SK-N-SH (cell line): ENCODE data around the gene GLT6D1. TPM values are rescaled to one million over a fixed set of nuclear protein-coding genes. Genes with fewer than 3 reads are reported as not detected.

Experiments
- CTCF ChIA-PET: fragments of 300-600, 350-600 bp; formaldehyde crosslinking; extraction: SDS; loops from one replicate; lab custom pipeline; 2021; lab: Yijun Ruan, JAX
- POLR2A ChIA-PET: fragments of 350-600 bp; sonication (Branson Sonifier 250); formaldehyde crosslinking; extraction: SDS; loops from one replicate; lab custom pipeline; 2020; ENCODE audit warnings: antibody characterized with exemption, inconsistent platforms; lab: Yijun Ruan, JAX
- DNase-seq: peaks from one replicate; pipeline ENCODE4 v3.0.0; 2012
- H2AFZ ChIP-seq: fragments of 200-600 bp; sonication (generic); 2 replicates; pipeline ENCODE4 v1.8.1; 2016; ENCODE audit warnings: antibody characterized with exemption, mild to moderate bottlenecking, low read depth
- H3F3A ChIP-seq: fragments of 200-600 bp; sonication (generic); replicated peaks from 2 replicates; pipeline ENCODE3; 2016; ENCODE audit warnings: antibody characterized with exemption, mild to moderate bottlenecking; ENCODE audit not compliant: insufficient read depth
- H3K27ac ChIP-seq, 2 experiments: fragments of 200-500 bp in 1 of 2; fragments of 200-600 bp in 1 of 2; sonication (Bioruptor generic) in 1 of 2; sonication (generic), shearing (Covaris generic) in 1 of 2; 2 replicates each; pipeline versions ENCODE4 v1.5.1 to v1.6.1; 2014 to 2016; ENCODE audit warnings: low read depth in 2 of 2, inconsistent platforms in 1 of 2, low read length in 1 of 2, mild to moderate bottlenecking in 1 of 2, mixed read lengths in 1 of 2
- H3K27me3 ChIP-seq: fragments of 200-600 bp; sonication (generic), shearing (Covaris generic); 2 replicates; pipeline ENCODE4 v1.6.1; 2016; ENCODE audit warnings: mixed run types; ENCODE audit not compliant: insufficient read depth
- H3K36me3 ChIP-seq, 2 experiments: fragments of 200-500 bp in 1 of 2; fragments of 200-600 bp in 1 of 2; sonication (Bioruptor generic) in 1 of 2; sonication (generic) in 1 of 2; replicated peaks in 1 of 2; 2 replicates each; pipeline versions ENCODE3 to v1.5.1; 2014 to 2016; ENCODE audit warnings: low read length in 1 of 2, mild to moderate bottlenecking in 1 of 2; ENCODE audit not compliant: insufficient read depth in 2 of 2, control insufficient read depth in 1 of 2
- H3K4me1 ChIP-seq, 2 experiments: fragments of 200-500 bp in 1 of 2; fragments of 200-600 bp in 1 of 2; sonication (Bioruptor generic) in 1 of 2; sonication (generic), shearing (Covaris generic) in 1 of 2; 2 replicates each; pipeline versions ENCODE4 v1.5.1 to v1.6.1; 2014 to 2016; ENCODE audit warnings: low read depth in 1 of 2, low read length in 1 of 2, mixed run types in 1 of 2; ENCODE audit not compliant: insufficient read depth in 2 of 2, control insufficient read depth in 1 of 2
- H3K4me2 ChIP-seq: fragments of 200-600 bp; sonication (generic), shearing (Covaris generic); 2 replicates; pipeline ENCODE4 v1.6.1; 2017; ENCODE audit warnings: mixed run types
- H3K4me3 ChIP-seq, 2 experiments: fragments of 200-500 bp in 1 of 2; fragments of 200-600 bp in 1 of 2; sonication (Bioruptor generic) in 1 of 2; sonication (generic), shearing (Covaris generic) in 1 of 2; 2 replicates each; pipeline versions ENCODE4 v1.5.1 to v1.8.1; 2014 to 2016; ENCODE audit warnings: low read depth in 2 of 2, inconsistent platforms in 1 of 2, low read length in 1 of 2, mild to moderate bottlenecking in 1 of 2, mixed read lengths in 1 of 2, moderate library complexity in 1 of 2
- H3K79me2 ChIP-seq: fragments of 200-600 bp; sonication (generic); 2 replicates; pipeline ENCODE4 v1.8.1; 2017; ENCODE audit warnings: mild to moderate bottlenecking; ENCODE audit not compliant: insufficient read depth
- H3K9ac ChIP-seq: fragments of 200-600 bp; sonication (generic); 2 replicates; pipeline ENCODE4 v1.6.1; 2017; ENCODE audit warnings: mixed run types
- H3K9me2 ChIP-seq: fragments of 200-600 bp; sonication (generic); 2 replicates; pipeline ENCODE4 v1.6.1; 2017; ENCODE audit warnings: mixed run types
- H3K9me3 ChIP-seq: fragments of 200-600 bp; sonication (generic); 2 replicates; pipeline ENCODE4 v1.6.1; 2017; ENCODE audit warnings: mixed run types, mild to moderate bottlenecking, moderate library complexity
- H4K20me1 ChIP-seq: fragments of 200-600 bp; sonication (generic); 2 replicates; pipeline ENCODE4 v1.6.1; 2017; ENCODE audit warnings: mild to moderate bottlenecking, mixed run types; ENCODE audit not compliant: insufficient read depth
- CHD2 ChIP-seq: fragments of 150-350 bp; IDR thresholded peaks from 2 replicates; pipeline ENCODE4 v1.6.1; 2018; ENCODE audit warnings: low read length; ENCODE audit not compliant: partially characterized antibody
- ELF1 ChIP-seq: IDR thresholded peaks from 2 replicates; pipeline ENCODE4 v1.4.0; 2012
- EP300 ChIP-seq, 2 experiments: IDR thresholded peaks; 2 replicates each; pipeline versions ENCODE4 v1.4.0 to v1.6.1; 2012; ENCODE audit warnings: borderline replicate concordance in 1 of 2, low read depth in 1 of 2, low read length in 1 of 2
- EZH2phosphoT487 ChIP-seq: fragments of 200-600 bp; sonication (generic); IDR thresholded peaks from 2 replicates; pipeline ENCODE4 v1.6.1; 2017; ENCODE audit warnings: low read depth, mixed run types, mild to moderate bottlenecking, antibody characterized with exemption, moderate library complexity, borderline replicate concordance
- FOSL2 ChIP-seq: IDR thresholded peaks from 2 replicates; pipeline ENCODE4 v1.4.0; 2012; ENCODE audit warnings: low read depth, mild to moderate bottlenecking, moderate library complexity, borderline replicate concordance
- FOXM1 ChIP-seq: IDR thresholded peaks from 2 replicates; pipeline ENCODE4 v1.4.0; 2012; ENCODE audit warnings: low read depth, mild to moderate bottlenecking
- GABPA ChIP-seq: IDR thresholded peaks from 2 replicates; pipeline ENCODE4 v1.4.0; 2012; ENCODE audit warnings: low read depth, mild to moderate bottlenecking
- GATA2 ChIP-seq: sonication (generic); formaldehyde crosslinking; IDR thresholded peaks from 2 replicates; pipeline ENCODE4 v1.5.0; 2020; ENCODE audit warnings: mild to moderate bottlenecking, missing genetic modification reagents
- MAX ChIP-seq: IDR thresholded peaks from 2 replicates; pipeline ENCODE4 v1.4.0; 2012; ENCODE audit warnings: low read depth
- MXI1 ChIP-seq: IDR thresholded peaks from 2 replicates; pipeline ENCODE4 v1.6.1; 2012; ENCODE audit warnings: mild to moderate bottlenecking, low read depth, low read length, improper control_type of control experiment
- NFIC ChIP-seq: IDR thresholded peaks from 2 replicates; pipeline ENCODE4 v1.4.0; 2012; ENCODE audit warnings: borderline replicate concordance
- NRF1 ChIP-seq: IDR thresholded peaks from 2 replicates; pipeline ENCODE4 v1.6.1; 2012; ENCODE audit warnings: low read depth, mild to moderate bottlenecking, low read length
- PBX3 ChIP-seq: IDR thresholded peaks from 2 replicates; pipeline ENCODE4; 2012
- RAD21 ChIP-seq: IDR thresholded peaks from 2 replicates; pipeline ENCODE4 v1.6.1; 2012; ENCODE audit warnings: mild to moderate bottlenecking, low read length
- RCOR1 ChIP-seq: fragments of 150-350 bp; IDR thresholded peaks from 2 replicates; pipeline ENCODE4 v1.6.1; 2017; ENCODE audit warnings: antibody characterized with exemption, low read length
- RFX5 ChIP-seq: IDR thresholded peaks from 2 replicates; pipeline ENCODE4 v1.6.1; 2012; ENCODE audit warnings: mild to moderate bottlenecking, improper control_type of control experiment, low read length
- RXRA ChIP-seq: IDR thresholded peaks from 2 replicates; pipeline ENCODE4 v1.4.0; 2012; ENCODE audit warnings: low read depth, mild to moderate bottlenecking, borderline replicate concordance
- SMC3 ChIP-seq: IDR thresholded peaks from 2 replicates; pipeline ENCODE4 v1.6.1; 2012; ENCODE audit warnings: low read depth, low read length, improper control_type of control experiment
- TAF1 ChIP-seq: IDR thresholded peaks from 2 replicates; pipeline ENCODE4 v1.6.1; 2012; ENCODE audit warnings: low read depth, mild to moderate bottlenecking, low read length, moderate library complexity, borderline replicate concordance
- TEAD4 ChIP-seq: IDR thresholded peaks from 2 replicates; pipeline ENCODE4 v1.4.0; 2012; ENCODE audit warnings: mild to moderate bottlenecking, borderline replicate concordance; ENCODE audit not compliant: insufficient read depth
- USF1 ChIP-seq: IDR thresholded peaks from 2 replicates; pipeline ENCODE4 v1.4.0; 2012; ENCODE audit warnings: low read depth, borderline replicate concordance
- WGBS: methylation state at CpG from one replicate; pipeline ENCODE4 v1.1.6; 2017; ENCODE audit warnings: low lambda C conversion rate; 5-methylcytosine and 5-hydroxymethylcytosine counted together
- polyA plus RNA-seq, 3 experiments: library from polyadenylated mRNA; depleted of rRNA; stranded (reverse); fragments of >200 nt; gene quantifications; 2 replicates each; pipeline ENCODE4 v1.2.3, GENCODE V29; 2012

GLT6D1 gene
- polyA plus RNA-seq, 1 of the 3 experiments (the other 2 are of a cell fraction): not detected

- TF ChIP-seq CHD2: no peak
- no peak for TF ChIP-seq EP300 (IDR thresholded peaks at IDR 0.05; ENCODE audit: borderline replicate concordance in 1 of 2, low read depth in 1 of 2, low read length in 1 of 2)
- TF ChIP-seq EZH2phosphoT487: no peak
- TF ChIP-seq FOXM1: no peak
- TF ChIP-seq, all 33 proteins: peak for 0
- WGBS: 32% methylated on average over 3 of the region's 3 CpGs
- no peak overlapping the region for H3K4me3 ChIP-seq
- H3K27me3 ChIP-seq: no peaks in the 10 kb centered on the region
- no peaks in the 10 kb centered on the region for H4K20me1 ChIP-seq
- no peak overlapping the region for H3K4me2 ChIP-seq
- H3K9me3 ChIP-seq: no peaks in the 10 kb centered on the region
- no peaks in the 10 kb centered on the region for H3K79me2 ChIP-seq
- no peak overlapping the region for H2AFZ ChIP-seq
- ChIA-PET POLR2A (no interaction called here), CTCF (interaction anchor here (1.4 kb wide), 1 partner anchor 61 kb away, joined by 3 read pairs; no protein-coding TSS in a partner anchor)
- H3K27ac ChIP-seq: no peak overlapping the region
- peaks cover 0 to 2% of the 10 kb centered on the region in 2 experiments; a peak in 1 of 4 replicates for H3K4me1 ChIP-seq
- H3K36me3 ChIP-seq: no peaks in the 10 kb centered on the region
- no peak overlapping the region for H3K9ac ChIP-seq
- H3F3A ChIP-seq: no peaks in the 10 kb centered on the region
- peak; percentile 14 for DNase-seq
- no peaks in the 10 kb centered on the region for H3K9me2 ChIP-seq
These were observed 24.1 kb upstream of the GLT6D1 start for GRCh38 chr9:135663451-135663770.

- Histone ChIP-seq H3K36me3 (no peaks in the 10 kb centered on the region), H3K79me2 (no peaks in the 10 kb centered on the region), H3K4me3 (no peak within 1 kb of the TSS), H3K9me3 (no peaks in the 10 kb centered on the region), H3K4me2 (no peak within 1 kb of the TSS), H3F3A (no peaks in the 10 kb centered on the region), H3K27ac (no peak within 1 kb of the TSS), H3K27me3 (no peaks in the 10 kb centered on the region), H4K20me1 (no peaks in the 10 kb centered on the region), H3K4me1 (peaks cover 0 to 2% of the 10 kb centered on the region in 2 experiments; a peak in 1 of 4 replicates), H2AFZ (no peak within 1 kb of the TSS), H3K9me2 (no peaks in the 10 kb centered on the region), H3K9ac (no peak within 1 kb of the TSS)
- CTCF ChIA-PET: interaction anchor here (0.6 to 1.4 kb wide), 2 partner anchors 23 to 60 kb away, joined by 3 read pairs; no protein-coding TSS in a partner anchor
- 48% methylated on average over 18 of the region's 25 CpGs for WGBS
- POLR2A ChIA-PET: no interaction called here
- no peak for TF ChIP-seq PBX3
- no peak for TF ChIP-seq GABPA
- no peak for TF ChIP-seq EP300 (IDR thresholded peaks at IDR 0.05; ENCODE audit: borderline replicate concordance in 1 of 2, low read depth in 1 of 2, low read length in 1 of 2)
- TF ChIP-seq TEAD4: no peak
- no peak for TF ChIP-seq GATA2 (CRISPR knock-in tag)
- TF ChIP-seq FOXM1: no peak
- TF ChIP-seq RXRA: no peak
- no peak for TF ChIP-seq RFX5
- no peak for TF ChIP-seq ELF1
- TF ChIP-seq USF1: no peak
- no peak for TF ChIP-seq NRF1
- TF ChIP-seq TAF1: no peak
- no peak for TF ChIP-seq RAD21
- TF ChIP-seq MAX: no peak
- TF ChIP-seq SMC3: no peak
- no peak for TF ChIP-seq NFIC
- no peak for TF ChIP-seq MXI1
- TF ChIP-seq FOSL2: no peak
- TF ChIP-seq RCOR1: no peak
- no peak for TF ChIP-seq EZH2phosphoT487
- peak; percentile 39 for DNase-seq
These were observed 23.6 kb upstream of the GLT6D1 start, which contains the start of gene LCN9 for GRCh38 chr9:135662758-135663450. TSS of gene LCN9 (plus strand) at chr9:135663309. CDS start at chr9:135663322, 13 bp downstream.
